HuH-7 (cell line): Measurements from ENCODE around the gene SIRT6.
"Not testable (repeated sequence)": the region's sequence is repeated elsewhere in the genome, so short reads cannot be mapped to it uniquely, and the experiment has no call there.

Source experiments
- DNase-seq: peaks from one replicate; pipeline ENCODE4 v3.0.0; 2011; ENCODE audit warnings: low spot score

Gene SIRT6

GRCh38 chr19:4130744-4131438, 51.5 kb downstream of the SIRT6 start:
- no peak for DNase-seq

- not testable (repeated sequence) for DNase-seq
Observed at GRCh38 chr19:4129050-4129449, 53.3 kb downstream of the SIRT6 start.

GRCh38 chr19:4127322-4127721, 55.0 kb downstream of the SIRT6 start:
- DNase-seq: not testable (repeated sequence)

- no peak for DNase-seq
Observed at GRCh38 chr19:4124638-4125037, 57.7 kb downstream of the SIRT6 start.
